AG04449 (cell line): Measurements from ENCODE around the gene SLBP.
A peak's percentile ranks its signal among the peaks of the same experiment; 100 is the strongest.

ENCODE experiments used
- CTCF ChIA-PET: fragments of 350-600 bp; formaldehyde crosslinking; extraction: SDS; loops from one replicate; lab custom pipeline; 2021; ENCODE audit warnings: antibody characterized with exemption; lab: Yijun Ruan, JAX
- POLR2A ChIA-PET: fragments of 400-600, 350-600 bp; formaldehyde crosslinking; extraction: SDS; loops from one replicate; lab custom pipeline; 2020; ENCODE audit warnings: antibody characterized with exemption, inconsistent platforms; lab: Yijun Ruan, JAX
- DNase-seq: peaks from one replicate; pipeline ENCODE4 v3.0.0-alpha.2; 2010; ENCODE audit warnings: low read depth, low spot score
- H3K4me3 ChIP-seq: 2 replicates; pipeline ENCODE4 v1.5.1; 2011; ENCODE audit warnings: low read depth, mild to moderate bottlenecking, control low read depth, low read length
- CTCF ChIP-seq: IDR thresholded peaks from one replicate; pipeline ENCODE4 v1.5.1; 2011; ENCODE audit warnings: mild to moderate bottlenecking, moderate library complexity, low read length, control low read depth, inconsistent platforms; ENCODE audit not compliant: insufficient read depth; ENCODE audit errors: missing control alignments

SLBP gene

GRCh38 chr4:1712216-1713002 lies at the start of gene SLBP:
SLBP (minus strand) TSS chr4:1712319; CDS start chr4:1712188, 131 bp downstream.
- POLR2A ChIA-PET = interaction anchor here (0.6 to 1.3 kb wide), 7 partner anchors 8 to 163 kb away, joined by 3 to 21 read pairs (median 4); partner anchors contain the start of genes TACC3 and TMEM129
- H3K4me3 ChIP-seq = peak within 1 kb of the TSS; percentile 89
- DNase-seq = no peak
- CTCF ChIA-PET = interaction anchor here (1.1 to 7.8 kb wide), 4 partner anchors 8 to 19 kb away, joined by 3 to 56 read pairs (median 12); no protein-coding TSS in a partner anchor
- TF ChIP-seq CTCF = no peak

- POLR2A ChIA-PET = no interaction called here
- TF ChIP-seq CTCF = no peak
Measured at GRCh38 chr4:1761130-1761689, 49.1 kb upstream of the SLBP start.

GRCh38 chr4:1760521-1761071 lies 48.5 kb upstream of the SLBP start:
- POLR2A ChIA-PET = no interaction called here
- no peak for DNase-seq
- H3K4me3 ChIP-seq = no peak overlapping the region
- CTCF ChIA-PET = interaction anchor here (1.6 to 1.7 kb wide), 2 partner anchors 49 to 139 kb away, joined by 4 to 6 read pairs; no protein-coding TSS in a partner anchor
- TF ChIP-seq CTCF = no peak

More at GRCh38 chr4:1761130-1761689, 49.1 kb upstream of the SLBP start:
- no peak overlapping the region for H3K4me3 ChIP-seq
- no peak for DNase-seq
- CTCF ChIA-PET = interaction anchor here (1.6 kb wide), 1 partner anchor 138 kb away, joined by 6 read pairs; no protein-coding TSS in a partner anchor

- no peak for DNase-seq
- H3K4me3 ChIP-seq = no peak overlapping the region
- no peak for TF ChIP-seq CTCF
- ChIA-PET CTCF (interaction anchor here (1.7 to 4.5 kb wide), 2 partner anchors 12 to 50 kb away, joined by 4 to 20 read pairs; no protein-coding TSS in a partner anchor), POLR2A (no interaction called here)
Measured at GRCh38 chr4:1759818-1760223, 47.7 kb upstream of the SLBP start.

GRCh38 chr4:1759170-1759817 lies 47.2 kb upstream of the SLBP start:
- CTCF ChIA-PET = interaction anchor here (1.1 to 4.5 kb wide), 3 partner anchors 12 to 66 kb away, joined by 4 to 20 read pairs (median 4); no protein-coding TSS in a partner anchor
- POLR2A ChIA-PET = no interaction called here
- DNase-seq = no peak
- H3K4me3 ChIP-seq = no peak overlapping the region
- no peak for TF ChIP-seq CTCF
